OCI-M2 (cell line): ENCODE results near the gene FHOD1.

ENCODE experiments used
- DNase-seq: peaks from one replicate; lab custom pipeline; 2025; ENCODE audit not compliant: unreplicated experiment; lab: John Stamatoyannopoulos, UW

FHOD1 gene

GRCh38 chr16:67277999-67278772 is 30.9 kb upstream of the FHOD1 start:
- no peak for DNase-seq

- no peak for DNase-seq
Observed at GRCh38 chr16:67277294-67277998, 30.2 kb upstream of the FHOD1 start.

GRCh38 chr16:67275321-67275720 is 28.0 kb upstream of the FHOD1 start:
- no peak for DNase-seq

DNA sequence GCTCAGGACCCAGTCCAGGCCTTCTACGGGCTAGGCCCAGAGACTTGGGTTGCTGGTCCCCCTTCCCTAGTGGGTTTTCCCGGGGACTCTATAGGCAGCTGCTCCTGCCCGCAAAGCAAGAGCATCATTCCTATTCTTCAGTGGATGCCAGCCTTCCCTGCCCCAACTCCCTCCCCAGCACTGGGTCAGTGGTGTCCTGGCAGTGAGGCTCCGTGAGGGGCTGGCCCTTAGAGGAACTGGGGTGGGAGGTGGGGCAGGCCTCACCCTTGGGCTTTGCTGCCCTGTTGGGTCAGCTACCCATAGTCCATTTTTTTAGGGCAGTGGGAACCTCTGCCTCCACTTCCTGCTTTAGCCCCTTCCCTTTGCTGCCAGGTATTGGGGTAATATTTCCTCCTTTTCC is 24.2 kb upstream of the FHOD1 start:
- no peak for DNase-seq

- DNase-seq = no peak
Observed at GRCh38 chr16:67270931-67271338, 23.7 kb upstream of the FHOD1 start.

DNA sequence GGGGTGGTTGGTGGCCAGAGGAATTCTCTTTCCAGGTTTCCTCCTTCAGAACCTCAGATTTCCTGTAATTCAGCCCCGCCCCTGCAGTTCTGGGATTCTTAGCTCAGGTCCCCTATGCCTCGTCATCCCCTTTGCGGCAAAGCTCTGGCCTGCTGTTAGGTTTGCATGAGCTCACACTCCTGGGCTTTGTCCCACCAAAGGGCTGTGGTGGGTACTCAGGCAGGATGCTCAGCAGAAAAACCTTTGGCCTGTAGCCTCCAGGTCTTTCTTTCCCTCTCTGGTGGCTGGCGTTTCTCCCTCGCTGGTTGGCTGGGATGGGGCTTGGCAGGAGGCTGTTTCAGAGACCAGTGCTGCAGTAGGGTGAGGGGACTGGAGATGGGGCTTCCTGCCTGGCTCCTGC is 22.5 kb upstream of the FHOD1 start:
- DNase-seq = no peak

DNA sequence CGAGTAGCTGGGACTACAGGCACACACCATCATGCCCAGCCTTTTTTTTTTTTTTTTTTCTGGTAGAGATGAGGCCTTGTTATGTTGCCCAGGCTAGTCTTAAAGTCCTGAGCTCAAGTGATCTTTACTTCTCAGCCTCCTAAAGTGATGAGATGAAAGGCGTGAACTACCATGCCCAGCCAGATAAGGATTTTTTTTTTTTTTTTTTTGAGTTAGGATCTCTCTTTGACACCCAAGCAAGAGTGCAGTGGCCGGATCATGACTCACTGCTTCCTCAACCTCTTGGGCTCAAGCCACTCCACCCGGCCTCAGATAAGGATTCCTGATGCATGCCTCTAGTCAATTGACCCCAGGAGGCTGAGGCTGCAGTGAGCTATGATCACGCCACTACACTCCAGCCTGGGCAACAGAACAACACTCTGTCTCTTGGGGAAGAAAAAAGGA is 20.9 kb upstream of the FHOD1 start:
- peak; percentile 64 for DNase-seq

DNA sequence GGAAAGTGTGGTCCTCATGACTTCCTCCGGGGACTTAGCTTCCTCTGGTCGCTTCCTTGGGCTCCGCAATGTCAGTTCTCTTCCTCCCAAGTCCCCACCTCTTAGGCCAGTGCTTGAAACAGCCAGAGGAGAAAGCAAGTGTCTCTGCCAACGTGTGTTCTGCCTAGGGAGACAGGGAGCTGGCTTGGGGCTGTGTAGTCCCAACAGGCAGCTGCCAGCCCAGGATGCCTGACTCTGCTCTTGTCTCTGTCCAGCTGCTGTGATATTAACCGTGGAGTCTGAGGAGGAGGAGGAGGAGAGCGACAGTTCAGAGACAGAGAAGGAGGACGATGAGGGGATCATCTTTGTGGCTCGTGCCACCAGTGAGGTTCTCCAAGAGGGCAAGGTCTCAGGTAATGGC is 18.6 kb upstream of the FHOD1 start:
- no peak for DNase-seq

- no peak for DNase-seq
Observed at GRCh38 chr16:67264866-67265265, 17.6 kb upstream of the FHOD1 start.

DNA sequence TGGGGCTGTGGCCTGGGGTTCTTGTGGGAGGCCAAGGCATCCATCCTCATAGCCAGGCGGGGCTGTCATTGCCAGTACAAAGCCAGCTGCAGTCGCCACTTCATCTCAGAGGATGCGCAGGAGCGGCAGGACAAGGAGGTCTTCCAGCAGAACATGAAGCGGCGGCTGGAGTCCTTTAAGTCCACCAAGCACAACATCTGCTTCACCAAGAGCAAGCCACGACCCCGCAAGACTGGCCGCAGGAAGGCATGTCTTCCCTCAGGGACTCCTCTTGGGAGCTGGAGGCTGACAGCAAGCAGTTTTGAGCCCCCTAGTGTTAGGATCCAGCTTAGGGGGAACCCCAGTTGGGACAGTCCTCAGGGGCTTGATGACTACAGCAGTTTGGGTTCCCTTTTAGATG is 17.0 kb upstream of the FHOD1 start:
- no peak for DNase-seq

DNA sequence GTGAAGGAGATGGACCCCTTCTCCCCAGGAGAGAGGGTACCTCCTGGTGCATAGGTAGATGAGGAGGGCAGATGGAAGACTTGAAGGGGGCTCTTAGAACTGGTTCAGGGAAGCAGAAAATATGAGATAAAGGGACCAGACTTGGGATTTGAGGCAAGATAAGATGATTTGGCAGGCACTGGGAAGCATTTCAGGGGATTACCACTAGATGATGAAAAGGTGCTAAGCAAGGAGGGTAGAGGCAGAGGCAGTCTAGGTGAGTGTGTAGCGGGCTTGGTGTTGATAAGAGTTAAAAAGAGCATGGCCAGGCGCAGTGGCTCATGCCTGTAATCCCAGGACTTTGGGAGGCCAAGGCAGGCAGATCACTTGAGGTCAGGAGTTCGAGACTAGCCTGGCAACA is 15.9 kb upstream of the FHOD1 start:
- no peak for DNase-seq

DNA sequence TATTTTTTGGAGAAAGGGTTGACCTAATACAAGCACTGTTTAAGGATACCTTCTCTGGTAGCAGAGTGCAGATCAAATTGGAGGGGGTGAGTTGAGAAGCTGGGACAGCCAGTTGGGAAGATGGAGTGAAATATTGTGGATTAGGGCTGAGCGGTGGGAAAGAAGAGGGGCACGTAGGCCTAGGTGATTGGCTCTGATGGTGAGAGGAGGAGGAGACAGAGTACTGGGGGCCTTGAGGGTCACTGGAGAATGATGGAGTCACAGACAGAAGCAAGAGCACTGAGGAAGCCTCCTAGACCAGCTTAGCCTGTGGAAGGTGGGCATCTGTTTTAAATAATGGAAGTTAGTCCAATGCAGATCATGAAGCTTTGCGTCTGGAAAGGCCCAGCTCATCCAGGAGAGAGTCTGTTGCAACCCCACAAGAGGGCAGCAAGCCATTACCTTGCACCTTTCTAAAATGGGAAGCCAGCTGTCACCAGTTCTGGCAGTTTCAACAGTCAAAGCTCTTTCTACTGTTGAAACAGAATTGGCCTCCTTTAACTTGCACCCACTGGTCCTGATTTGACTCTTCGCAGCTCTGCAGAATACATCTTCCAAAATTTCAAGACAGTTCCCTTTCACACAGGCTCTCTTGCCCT is 13.3 kb upstream of the FHOD1 start:
- no peak for DNase-seq

DNA sequence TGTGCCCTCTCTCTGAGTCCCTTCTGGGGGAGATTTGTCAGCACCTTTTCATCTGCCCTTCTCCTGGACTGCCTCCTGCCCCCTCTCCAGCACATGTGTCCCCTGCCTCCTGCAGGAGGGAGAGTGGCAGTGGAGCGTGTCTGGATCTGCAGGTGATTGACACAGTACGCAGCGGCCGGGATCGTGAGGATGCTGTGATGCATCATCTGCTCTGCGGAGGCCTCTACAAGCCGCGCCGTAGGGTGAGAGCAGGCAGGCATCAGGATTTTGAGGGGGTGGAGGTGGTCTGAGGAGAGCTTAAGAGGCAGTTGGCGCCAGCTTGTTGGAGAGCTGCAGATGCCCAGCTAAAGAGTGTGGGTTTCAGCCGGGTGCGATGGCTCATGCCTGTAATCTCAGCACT is 12.4 kb upstream of the FHOD1 start:
- no peak for DNase-seq

GRCh38 chr16:67258161-67258835 is 11.0 kb upstream of the FHOD1 start:
- no peak for DNase-seq

DNA sequence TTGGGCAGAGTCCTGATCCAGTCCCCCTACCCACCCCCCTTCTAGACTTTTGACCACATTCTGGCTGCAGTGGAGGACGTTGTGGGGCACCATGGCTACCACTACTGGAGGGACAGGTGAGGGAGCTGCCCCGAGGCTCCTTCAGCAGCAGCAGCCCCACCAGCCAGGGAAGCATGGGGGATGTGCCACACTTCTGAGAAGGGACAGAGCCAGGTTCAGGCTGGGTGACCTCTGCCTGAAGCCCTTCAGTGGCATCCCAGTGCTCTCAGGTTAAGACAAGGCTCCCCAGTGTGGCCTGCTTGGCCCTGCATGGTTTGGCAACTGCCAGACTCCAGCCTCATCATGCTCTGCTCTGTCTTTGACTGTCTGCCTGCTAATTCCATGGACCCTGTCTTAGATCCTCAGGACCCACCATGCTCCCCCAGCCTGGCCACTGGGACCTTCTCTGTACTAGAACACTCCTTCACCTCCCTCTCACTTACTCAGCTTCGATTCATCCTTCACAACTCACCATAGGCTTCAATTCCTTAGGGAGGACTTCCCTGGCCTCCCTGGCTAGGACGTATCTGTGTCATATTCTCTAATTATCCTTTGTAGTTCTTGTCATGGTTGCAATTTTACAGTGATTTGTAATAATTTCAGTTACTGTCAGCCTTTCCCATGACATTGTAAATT is 10.3 kb upstream of the FHOD1 start:
- DNase-seq = no peak

- no peak for DNase-seq
Observed at GRCh38 chr16:67256701-67257230, 9.5 kb upstream of the FHOD1 start.

DNA sequence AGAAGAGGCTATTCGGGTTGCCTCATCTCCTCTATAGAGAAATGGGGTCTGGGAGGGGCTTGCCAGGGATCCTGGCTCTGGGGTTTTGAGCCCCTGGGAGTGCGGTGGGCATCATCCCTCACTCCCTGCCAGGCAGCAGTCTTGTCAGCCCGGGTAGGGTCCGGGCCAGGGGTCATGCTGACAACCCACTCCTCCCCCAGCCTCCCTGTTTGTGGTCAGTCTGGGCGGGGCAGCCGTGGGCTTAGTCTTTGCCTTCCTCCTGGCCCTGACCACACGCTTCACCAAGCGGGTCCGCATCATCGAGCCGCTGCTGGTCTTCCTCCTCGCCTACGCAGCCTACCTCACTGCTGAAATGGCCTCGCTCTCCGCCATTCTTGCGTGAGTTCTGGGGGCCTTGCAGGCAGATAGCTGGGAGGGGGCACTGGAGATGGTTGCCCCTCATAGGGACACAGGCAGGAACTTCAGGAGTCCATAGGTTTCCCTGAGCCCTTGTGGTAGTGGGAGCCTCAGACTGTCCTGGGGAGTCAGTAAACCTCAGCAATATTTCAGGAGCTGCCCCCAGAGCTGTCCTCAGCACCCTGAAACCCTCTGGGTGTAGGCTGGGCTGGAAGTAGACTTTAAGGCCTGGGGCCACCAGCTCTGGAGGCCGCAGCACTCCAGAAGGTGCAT is 8.4 kb upstream of the FHOD1 start:
- no peak for DNase-seq

DNA sequence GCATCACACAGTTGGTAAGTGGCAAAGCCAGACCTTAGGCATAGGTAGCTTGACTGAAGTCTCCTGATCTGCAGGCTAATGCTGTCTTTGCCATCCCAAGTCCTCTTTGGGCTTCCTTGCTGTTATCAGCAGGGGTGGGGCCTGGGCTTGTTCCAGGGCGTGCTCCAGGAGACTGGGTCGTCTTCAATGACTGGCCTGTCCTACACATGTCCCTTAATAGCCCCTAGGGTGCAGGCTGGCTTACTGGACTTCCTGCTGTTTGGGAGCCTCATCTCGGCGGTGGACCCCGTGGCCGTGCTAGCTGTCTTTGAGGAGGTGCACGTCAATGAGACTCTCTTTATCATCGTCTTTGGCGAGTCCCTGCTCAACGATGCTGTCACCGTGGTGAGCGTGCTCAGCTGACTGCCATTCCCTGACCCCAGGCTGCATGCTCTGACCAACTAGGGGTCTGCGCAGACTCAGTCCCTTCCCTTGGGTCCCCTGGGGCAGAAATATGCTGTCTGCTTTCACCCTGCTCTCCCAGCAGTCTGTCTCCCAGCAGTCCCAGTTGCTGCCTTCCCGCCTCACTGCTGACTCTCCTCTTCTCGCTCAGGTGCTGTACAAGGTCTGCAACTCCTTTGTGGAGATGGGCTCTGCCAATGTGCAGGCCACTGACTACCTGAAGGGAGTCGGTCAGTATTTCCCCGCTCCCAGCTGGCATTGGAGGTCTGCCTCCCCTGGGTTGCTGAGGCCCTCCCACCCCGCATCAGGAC is 7.7 kb upstream of the FHOD1 start:
- no peak for DNase-seq
